ENCODE measurements around the gene MKI67. TPM values are rescaled to one million over a fixed set of nuclear protein-coding genes. Genes with fewer than 3 reads are reported as not detected.
"Not testable (repeated sequence)": the region's sequence is repeated elsewhere in the genome, so short reads cannot be mapped to it uniquely, and the experiment has no call there.

Gene MKI67
- polyA plus RNA-seq, 1 donor, result 89.3 TPM

DNA sequence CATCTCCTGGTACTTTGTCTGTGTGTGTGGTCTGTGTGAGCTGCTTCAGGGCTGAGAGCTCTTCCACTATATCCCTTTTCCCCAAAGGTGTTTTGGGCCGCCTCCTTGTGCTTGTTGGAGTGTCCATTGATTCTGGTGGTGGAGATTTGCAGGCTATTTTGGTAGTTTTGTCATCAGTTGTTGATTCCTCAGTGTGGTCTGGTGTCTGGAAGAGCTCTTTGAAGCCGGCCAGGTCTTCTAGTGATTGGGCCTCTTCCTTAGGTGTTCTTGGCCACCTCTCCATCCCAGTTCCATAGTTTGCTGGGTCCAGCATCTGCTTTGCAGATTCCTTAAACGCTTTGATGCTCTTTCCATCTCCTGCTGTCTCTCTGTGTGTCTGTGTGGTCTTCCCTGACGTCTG is 20.8 kb downstream of the MKI67 start:
- no peak for DNase-seq

- no peak for DNase-seq
These were observed 23.0 kb downstream of the MKI67 start for GRCh38 chr10:128103229-128103714.

GRCh38 chr10:128102480-128103228 is 23.6 kb downstream of the MKI67 start:
- DNase-seq, result no peak

DNA sequence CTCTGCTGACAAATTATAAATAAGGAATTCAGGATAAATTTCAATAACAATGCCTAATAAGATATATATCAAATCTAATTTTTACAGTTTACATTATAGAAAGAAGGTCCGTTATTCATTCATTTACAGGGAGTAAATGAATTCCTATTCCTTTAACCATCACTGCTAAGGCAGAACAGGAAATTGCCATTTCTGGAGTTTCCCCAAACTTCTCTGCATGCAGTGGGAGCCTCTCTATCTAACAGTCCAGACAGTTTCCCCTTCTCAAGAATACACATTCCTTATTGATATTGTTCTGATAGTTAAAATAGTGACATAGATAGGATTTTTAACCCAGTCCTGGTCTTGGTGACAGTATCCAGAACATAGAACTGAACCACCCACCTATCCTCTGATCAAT is 24.3 kb downstream of the MKI67 start:
- no peak for DNase-seq

DNA sequence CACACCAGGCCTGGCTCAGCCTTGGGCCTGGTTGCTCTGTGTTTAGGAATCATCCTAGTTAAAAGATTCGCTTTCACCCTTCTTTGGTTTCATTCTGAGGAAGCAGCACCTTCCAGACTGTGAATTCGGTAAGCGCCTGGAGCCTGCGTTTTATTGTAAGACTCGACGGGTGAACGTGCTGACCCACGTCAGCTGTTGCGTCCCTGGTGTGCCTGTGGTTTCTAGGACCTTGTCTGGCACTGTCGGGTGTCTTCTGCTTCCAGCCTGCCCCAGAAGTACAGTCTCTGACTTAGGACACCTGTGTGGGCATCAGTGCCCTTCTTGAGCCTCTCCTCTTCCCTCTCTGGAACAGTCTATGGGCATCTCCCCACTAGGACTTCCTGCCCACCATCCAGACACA is 26.3 kb downstream of the MKI67 start:
- DNase-seq, result no peak

GRCh38 chr10:128098631-128099030 is 27.6 kb downstream of the MKI67 start:
- no peak for DNase-seq

DNA sequence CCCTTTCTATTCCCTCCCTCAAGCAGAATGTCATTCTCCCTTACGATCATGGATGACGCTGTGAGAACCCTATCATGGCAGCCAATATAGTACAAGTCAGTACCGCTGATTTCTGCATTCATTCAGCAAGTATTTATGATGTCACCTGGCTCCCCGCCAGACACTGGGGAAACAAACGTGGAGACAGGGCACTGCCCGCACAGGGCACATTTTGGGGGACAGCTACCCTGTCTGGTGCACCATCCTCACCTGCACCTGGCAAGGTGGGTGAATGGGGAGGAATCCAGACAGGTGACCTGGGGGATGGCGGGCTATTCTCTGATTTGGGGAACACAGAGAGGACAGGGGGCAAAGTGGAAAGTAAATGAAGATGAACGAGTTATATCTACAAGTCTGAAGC is 28.4 kb downstream of the MKI67 start:
- DNase-seq, result no peak

- DNase-seq, result no peak
These were observed 29.6 kb downstream of the MKI67 start for GRCh38 chr10:128096486-128097199.

- no peak for DNase-seq
These were observed 30.3 kb downstream of the MKI67 start for GRCh38 chr10:128095753-128096469.

GRCh38 chr10:128095027-128095752 is 31.0 kb downstream of the MKI67 start:
- no peak for DNase-seq

GRCh38 chr10:128094596-128094995 is 31.6 kb downstream of the MKI67 start:
- DNase-seq, result not testable (repeated sequence)

DNA sequence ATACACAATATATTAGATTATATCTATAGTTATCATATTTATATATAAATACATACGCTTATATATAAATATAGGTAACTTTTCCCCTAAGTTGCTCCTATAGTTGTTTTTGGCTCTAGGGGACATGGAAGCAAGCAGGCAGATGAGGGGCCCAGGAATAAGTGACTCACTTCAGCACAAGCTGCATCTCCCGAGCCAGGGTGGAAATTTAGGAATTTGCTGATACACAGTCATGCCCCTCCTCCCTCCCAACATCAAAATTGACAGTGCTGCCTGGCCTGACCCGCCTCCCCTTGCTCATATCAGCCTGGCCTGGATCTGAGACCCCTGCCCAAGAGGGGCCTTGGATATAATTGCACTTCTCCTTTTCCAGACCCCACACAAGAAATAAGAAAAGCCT is 33.8 kb downstream of the MKI67 start:
- DNase-seq, result no peak

GRCh38 chr10:128091636-128092210 is 34.5 kb downstream of the MKI67 start:
- no peak for DNase-seq

DNA sequence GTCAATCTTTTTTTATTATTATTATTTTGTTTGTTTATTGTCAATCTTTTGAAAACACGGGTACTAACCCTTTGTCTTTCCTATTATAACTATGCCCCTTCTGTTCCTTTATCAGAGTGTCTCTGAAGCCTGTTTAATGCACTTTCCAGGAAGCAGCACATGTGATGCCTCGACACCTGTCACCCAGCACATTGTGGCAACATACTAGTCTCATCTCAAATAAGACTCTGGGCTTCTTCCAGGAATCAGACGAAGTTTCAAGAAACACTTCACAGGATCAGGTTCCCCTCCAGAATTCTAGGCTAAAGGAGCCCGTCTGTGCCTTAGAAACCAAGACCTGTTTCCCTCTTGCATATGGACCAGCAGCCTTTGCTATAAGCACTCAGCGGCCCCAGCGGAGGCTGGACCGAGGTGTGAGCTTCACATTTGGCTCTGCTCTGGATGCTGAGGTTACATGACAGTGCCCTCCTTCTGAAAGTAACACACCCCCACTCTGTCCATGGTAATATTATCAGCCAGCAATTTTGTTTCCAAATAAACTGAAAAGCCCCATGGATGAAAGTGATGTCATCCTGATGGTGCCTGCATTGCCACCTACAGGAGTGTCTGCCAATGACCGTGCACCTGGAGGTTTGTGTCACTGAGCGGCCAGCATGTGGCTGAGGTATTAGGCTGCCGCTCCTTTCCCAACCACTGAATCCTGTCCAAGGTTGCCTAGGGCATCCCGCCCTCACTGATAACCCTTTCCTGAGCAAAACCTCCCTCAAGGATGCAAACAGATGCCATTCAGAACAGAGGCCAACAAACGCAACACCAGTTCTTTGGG is 38.1 kb downstream of the MKI67 start:
- no peak for DNase-seq

DNA sequence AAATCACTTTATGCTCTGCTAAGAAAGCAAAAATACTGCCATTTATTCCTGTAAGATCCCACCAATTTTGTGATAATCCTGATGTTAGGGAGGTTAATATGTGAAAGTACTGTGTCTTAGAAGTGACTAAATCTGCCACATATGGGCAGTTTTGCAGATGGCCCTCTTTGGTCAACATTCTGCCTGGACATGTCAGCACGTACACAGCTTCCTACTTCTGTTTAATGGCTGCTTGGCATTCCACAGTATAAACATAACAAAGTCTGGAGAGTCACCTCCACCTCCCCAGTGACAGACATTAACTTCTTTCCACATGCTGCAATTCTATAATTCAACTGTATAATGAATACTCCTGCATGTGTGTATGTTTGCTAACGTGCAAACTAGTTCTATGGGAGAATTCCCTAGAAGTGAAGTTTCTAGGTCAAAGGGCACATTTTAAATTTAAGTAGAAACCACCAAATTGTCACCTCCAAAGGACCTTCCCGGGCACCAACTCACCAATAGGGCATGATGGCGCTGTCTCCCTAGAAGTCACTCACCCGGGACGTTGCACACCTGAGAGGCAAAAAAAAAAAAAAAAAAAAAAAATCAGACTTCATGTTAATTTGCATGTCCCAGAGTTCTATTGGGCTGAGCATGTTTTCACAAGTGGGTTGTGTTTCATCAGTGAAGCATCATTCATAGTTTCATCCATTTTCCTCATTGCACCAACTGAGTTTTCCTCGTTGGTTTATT is 38.9 kb downstream of the MKI67 start:
- DNase-seq, result no peak

GRCh38 chr10:128086003-128086863 is 40.0 kb downstream of the MKI67 start:
- DNase-seq, result no peak

- no peak for DNase-seq
These were observed 41.2 kb downstream of the MKI67 start for GRCh38 chr10:128084991-128085390.

GRCh38 chr10:128084364-128084763 is 41.9 kb downstream of the MKI67 start:
- no peak for DNase-seq

Data from left kidney (tissue), 2 donors.